GM12878 (cell line): ENCODE measurements around the gene PRPF6. TPM values are rescaled to one million over a fixed set of nuclear protein-coding genes. Genes with fewer than 3 reads are reported as not detected.

Source experiments
- BMI1 ChIP-seq: fragments of 450-650 bp; IDR thresholded peaks from 2 replicates; pipeline ENCODE4 v1.6.1; 2016; ENCODE audit warnings: mild to moderate bottlenecking, moderate library complexity, borderline replicate concordance
- BRCA1 ChIP-seq: IDR thresholded peaks from 2 replicates; pipeline ENCODE4 v1.6.1; 2011; ENCODE audit warnings: low read depth, low read length, improper control_type of control experiment
- CBFB ChIP-seq: IDR thresholded peaks from 2 replicates; pipeline ENCODE4 v1.6.1; 2016; ENCODE audit warnings: antibody characterized with exemption, low read depth
- CREM ChIP-seq: IDR thresholded peaks from 2 replicates; pipeline ENCODE4 v1.6.1; 2014; ENCODE audit warnings: antibody characterized with exemption, low read depth
- ESRRA ChIP-seq: IDR thresholded peaks from 2 replicates; pipeline ENCODE4 v1.6.1; 2012; ENCODE audit warnings: mild to moderate bottlenecking, low read length, improper control_type of control experiment
- IKZF2 ChIP-seq, 2 experiments: fragments of 450-650 bp; IDR thresholded peaks; 2 replicates each; pipeline ENCODE4 v1.6.1; 2017; ENCODE audit warnings: mild to moderate bottlenecking in 2 of 2, moderate library complexity in 2 of 2
- NFYB ChIP-seq: IDR thresholded peaks from 2 replicates; pipeline ENCODE4 v1.6.1; 2011; ENCODE audit warnings: low read depth, mild to moderate bottlenecking, low read length, improper control_type of control experiment, moderate library complexity; ENCODE audit not compliant: insufficient read depth
- PRDM15 ChIP-seq: fragments of 450-650 bp; formaldehyde crosslinking; IDR thresholded peaks from 2 replicates; pipeline ENCODE4 v1.4.0; 2020; ENCODE audit warnings: mild to moderate bottlenecking, moderate library complexity
- RELA ChIP-seq: fragments of 450-650 bp; IDR thresholded peaks from 2 replicates; pipeline ENCODE4 v1.8.0; 2014; ENCODE audit warnings: borderline replicate concordance; ENCODE audit not compliant: partially characterized antibody
- RUNX3 ChIP-seq: IDR thresholded peaks from 2 replicates; pipeline ENCODE4 v1.6.1; 2012; ENCODE audit warnings: low read length, inconsistent platforms
- SKIL ChIP-seq: fragments of 450-650 bp; IDR thresholded peaks from 2 replicates; pipeline ENCODE4 v1.6.1; 2017; ENCODE audit warnings: mild to moderate bottlenecking, low read depth, inconsistent platforms; ENCODE audit not compliant: poor library complexity, severe bottlenecking
- SREBF2 ChIP-seq: IDR thresholded peaks from 2 replicates; pipeline ENCODE4 v1.6.1; 2012; ENCODE audit warnings: mild to moderate bottlenecking, low read length
- ZBTB11 ChIP-seq: fragments of 450-650 bp; formaldehyde crosslinking; IDR thresholded peaks from 2 replicates; pipeline ENCODE4 v1.5.0; 2022; ENCODE audit warnings: mild to moderate bottlenecking, missing genetic modification characterization
- ZBTB40 ChIP-seq: fragments of 450-650 bp; IDR thresholded peaks from 2 replicates; pipeline ENCODE4 v1.6.1; 2016; ENCODE audit warnings: mild to moderate bottlenecking, moderate library complexity, borderline replicate concordance
- ZNF24 ChIP-seq: fragments of 450-650 bp; IDR thresholded peaks from 2 replicates; pipeline ENCODE4 v1.6.1; 2017; ENCODE audit warnings: antibody characterized with exemption, mild to moderate bottlenecking
- polyA plus RNA-seq, 11 experiments: library from polyadenylated mRNA; depleted of rRNA in 4 of 11; unstranded in 6 of 11; stranded (reverse) in 5 of 11; fragments of >200 nt; fragmentation: Nextera tagmentation in 4 of 11; fragmentation: Illumina TruSeq in 1 of 11; extraction: Ambion mirVana in 4 of 11; extraction: Trizol in 1 of 11; gene quantifications; 1 replicate in 1 of 11; 2 replicates in 10 of 11; pipeline versions ENCODE4 v1.2.1 to v1.2.3, GENCODE V29; 2011 to 2016; ENCODE audit warnings: inconsistent platforms in 2 of 11, missing spikeins in 2 of 11, low read depth in 1 of 11
- total RNA-seq, 4 experiments: library from RNA; depleted of rRNA in 3 of 4; stranded (reverse); fragments of >200 nt in 3 of 4; fragmentation: Illumina TruSeq in 1 of 4; extraction: Trizol in 1 of 4; gene quantifications; 2 replicates each; pipeline versions ENCODE4 v1.2.1 to v1.2.3, GENCODE V29; 2013 to 2021

Gene PRPF6
- total and polyA plus RNA-seq, 10 of the 15 experiments (the other 5 are each of a cell fraction or from before 2014, with no cell fraction given) = 5.0 to 102 (median 71.3) TPM

GRCh38 chr20:63978319-63979228, 2.4 kb upstream of the PRPF6 start (continued):
- peak; percentile 65 for TF ChIP-seq SKIL
- TF ChIP-seq RELA = peak; percentile 56
- TF ChIP-seq SREBF2 = no peak
- TF ChIP-seq BRCA1 = no peak
- peak; percentile 15; the same call in 1 of the 2 replicates for TF ChIP-seq ZBTB11 (CRISPR knock-in tag)
- TF ChIP-seq CBFB = peak; percentile 71; the same call in 1 of the 2 replicates
- TF ChIP-seq BMI1 = peak; percentile 41; the same call in 1 of the 2 replicates
- TF ChIP-seq IKZF2 (IDR thresholded peaks at IDR 0.05) = peak; percentile 89 to 92
- TF ChIP-seq NFYB = no peak
- TF ChIP-seq CREM = peak; percentile 61
- TF ChIP-seq ESRRA = no peak
- TF ChIP-seq ZNF24 = 0 out of 2 replicates have a peak, but pooled peaks have one; percentile 24
- no peak for TF ChIP-seq PRDM15
- no peak for TF ChIP-seq RUNX3
- TF ChIP-seq ZBTB40 = peak; percentile 42; the same call in 1 of the 2 replicates
